NCI-H128 (cell line): ENCODE results near the gene ICA1L.
"Not testable (repeated sequence)": the region's sequence is repeated elsewhere in the genome, so short reads cannot be mapped to it uniquely, and the experiment has no call there.

ENCODE experiments used
- DNase-seq: peaks from one replicate; lab custom pipeline; 2025; ENCODE audit not compliant: unreplicated experiment; lab: John Stamatoyannopoulos, UW

ICA1L gene

DNA sequence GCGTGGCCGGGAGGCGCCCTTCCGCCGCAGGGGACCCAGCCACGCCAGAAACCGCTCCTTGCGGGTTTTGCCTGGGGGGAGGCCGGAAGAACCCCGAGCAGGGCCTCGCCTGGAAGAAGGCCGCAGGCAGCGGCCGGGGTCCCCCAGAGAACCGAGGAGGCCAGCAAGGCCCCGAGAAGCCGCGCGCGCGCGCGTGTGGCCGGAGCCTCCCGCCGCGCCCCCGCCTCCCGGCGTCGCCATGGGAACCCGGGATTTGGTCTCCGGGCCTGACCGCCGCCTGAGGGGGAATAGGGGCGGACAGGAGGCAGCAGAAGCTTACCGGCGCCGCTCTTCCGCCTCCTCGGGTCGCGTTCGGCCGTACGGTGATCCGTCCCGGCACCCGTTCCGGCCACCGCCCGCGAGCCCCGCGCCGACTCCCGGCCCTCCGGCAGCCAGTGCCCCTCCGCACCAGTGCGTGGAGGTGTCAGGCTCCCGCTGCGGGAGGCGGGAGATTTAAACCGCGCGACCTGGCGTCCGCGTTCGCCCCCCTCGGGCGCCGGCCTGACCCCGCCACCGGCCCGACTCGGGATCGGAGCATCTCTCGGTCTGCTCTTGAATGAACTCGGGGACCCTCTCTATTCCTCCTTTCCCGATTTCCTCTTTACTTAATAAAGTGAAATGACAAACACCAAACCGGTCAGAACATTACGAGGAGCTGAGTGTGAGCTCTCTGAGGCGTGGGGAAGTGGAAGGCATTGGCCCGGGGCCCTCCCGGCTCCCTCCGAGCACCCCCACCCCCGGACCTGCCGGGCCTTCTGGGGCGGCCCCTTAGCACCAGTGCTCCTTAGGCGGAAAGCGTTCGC, at the start of gene ICA1L:
ICA1L (minus strand) TSS at position 467 of the 842 bp plus-strand sequence. CDS start 42,757 bp downstream, outside the sequence.
- no peak for DNase-seq

DNA sequence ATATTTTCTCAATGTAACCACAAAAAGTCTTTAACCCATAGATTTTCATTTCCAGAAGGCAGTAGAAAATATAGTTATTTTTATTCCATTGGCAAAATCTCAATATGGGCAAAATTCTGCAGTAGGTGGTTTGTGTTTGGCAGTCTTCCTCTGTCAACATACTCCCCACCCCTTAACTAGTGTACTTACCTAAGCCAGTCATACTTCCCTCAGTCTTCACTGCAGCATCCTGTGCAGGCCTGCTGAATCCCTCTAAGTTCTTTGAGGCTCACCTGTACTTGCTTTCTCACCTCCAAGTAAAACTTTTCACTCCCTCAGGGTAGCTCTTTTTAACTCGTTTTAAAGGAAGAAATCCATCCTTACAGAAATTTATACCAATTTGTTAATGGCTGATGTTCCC, 47.3 kb upstream of the ICA1L start:
- DNase-seq: no peak

DNA sequence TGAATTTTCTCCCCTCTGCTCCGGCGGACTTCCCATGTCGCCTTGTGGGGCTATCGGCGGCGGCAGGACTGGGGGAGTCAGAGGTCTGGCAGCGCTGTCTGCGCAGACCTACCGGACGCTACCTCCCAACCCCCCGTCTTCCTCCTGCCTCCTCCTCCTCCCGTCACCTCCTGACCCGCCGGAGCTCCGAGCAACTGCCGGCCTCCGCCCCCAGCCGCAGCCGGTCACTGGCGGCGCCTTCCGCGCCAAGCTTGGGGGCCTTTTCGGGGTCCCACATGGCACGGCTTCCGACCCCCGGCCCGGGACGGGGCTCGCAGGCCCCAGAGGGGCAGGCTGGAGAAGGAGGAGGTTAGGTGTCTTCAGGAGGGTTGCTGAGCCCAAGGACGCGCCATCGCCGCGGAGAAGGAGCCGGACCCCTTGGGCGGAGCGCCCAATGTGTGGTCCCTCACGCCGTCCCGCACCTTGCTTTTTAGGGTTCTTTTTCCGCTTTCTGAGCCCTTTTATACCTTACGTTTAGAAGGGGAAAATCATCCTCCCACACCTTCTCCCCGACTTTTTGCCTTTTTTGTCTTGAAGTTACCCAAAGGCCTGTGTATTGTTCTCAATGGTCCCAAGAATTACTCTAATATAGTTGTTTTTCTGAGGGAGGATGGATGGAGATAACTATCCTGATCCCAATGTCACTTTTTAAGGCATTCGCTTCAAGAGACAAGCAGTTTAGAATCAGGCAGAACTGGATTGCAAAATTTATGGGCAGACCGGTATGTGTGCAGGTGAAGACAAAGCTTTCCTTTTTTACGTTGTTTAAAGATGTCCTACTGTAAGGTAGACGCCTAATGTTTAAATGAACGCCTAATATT, 41.0 kb upstream of the ICA1L start:
- not testable (repeated sequence) for DNase-seq

DNA sequence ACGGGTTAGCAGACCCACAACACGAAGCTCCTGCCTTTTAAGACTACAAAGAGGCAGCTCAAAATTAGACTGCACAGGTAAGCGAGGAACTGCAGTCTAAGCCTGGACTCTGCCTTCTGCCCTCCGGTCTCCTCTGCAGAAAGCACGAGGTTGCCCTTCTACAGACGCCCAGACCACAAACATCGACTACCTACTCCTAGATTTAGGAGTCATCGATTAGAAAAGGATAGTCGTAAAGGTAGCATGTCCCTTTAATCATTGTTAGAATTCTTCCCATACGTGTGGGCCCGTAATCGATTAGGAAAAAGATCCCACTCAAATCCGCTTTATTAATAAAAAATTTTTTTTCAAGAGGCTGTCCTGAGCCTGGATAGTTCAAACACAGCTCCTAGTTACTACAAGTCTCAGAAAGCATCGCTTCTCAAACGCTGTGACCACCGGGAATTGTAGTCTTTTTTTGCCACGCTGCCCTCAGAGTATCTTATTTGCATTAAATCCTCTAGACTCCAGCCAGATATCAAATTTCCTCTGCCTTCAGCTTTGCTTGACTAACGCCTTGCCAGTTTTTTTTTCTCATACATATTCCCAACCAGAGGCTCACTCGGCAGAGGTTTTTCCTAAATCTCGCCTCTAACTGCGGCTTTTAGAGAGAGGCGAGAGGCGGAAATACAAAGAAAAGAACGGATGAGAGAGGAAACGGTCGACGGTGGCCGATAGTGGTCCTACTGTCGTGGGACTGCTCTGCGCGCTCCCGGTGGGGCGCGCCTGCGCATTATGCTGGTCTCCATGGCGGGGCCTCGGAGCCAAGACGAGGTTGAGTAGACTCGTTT, 40.2 kb upstream of the ICA1L start, which contains the start of the genes CARF and WDR12:
CARF (plus strand) TSS at position 764 of the 830 bp plus-strand sequence. CDS start 29,628 bp downstream, outside the sequence.
WDR12 (minus strand) TSS at position 162 of the 830 bp plus-strand sequence. CDS start 197 bp downstream, outside the sequence.
- DNase-seq: peak; percentile 70

DNA sequence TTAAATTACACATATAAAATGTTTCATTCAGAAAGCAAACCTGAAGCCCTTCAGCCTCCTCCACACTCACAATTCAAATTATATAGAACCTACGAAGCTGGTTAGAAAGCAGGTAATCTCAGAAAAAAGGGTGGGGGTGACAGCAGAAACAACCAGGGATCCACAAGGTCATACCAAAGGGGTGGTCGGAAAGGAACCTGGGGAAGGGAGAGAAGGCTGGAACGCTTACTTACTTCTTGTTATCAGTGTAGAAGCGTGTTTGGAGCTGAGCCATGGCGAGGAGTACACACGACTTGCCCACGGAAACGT, 39.6 kb upstream of the ICA1L start:
- no peak for DNase-seq

DNA sequence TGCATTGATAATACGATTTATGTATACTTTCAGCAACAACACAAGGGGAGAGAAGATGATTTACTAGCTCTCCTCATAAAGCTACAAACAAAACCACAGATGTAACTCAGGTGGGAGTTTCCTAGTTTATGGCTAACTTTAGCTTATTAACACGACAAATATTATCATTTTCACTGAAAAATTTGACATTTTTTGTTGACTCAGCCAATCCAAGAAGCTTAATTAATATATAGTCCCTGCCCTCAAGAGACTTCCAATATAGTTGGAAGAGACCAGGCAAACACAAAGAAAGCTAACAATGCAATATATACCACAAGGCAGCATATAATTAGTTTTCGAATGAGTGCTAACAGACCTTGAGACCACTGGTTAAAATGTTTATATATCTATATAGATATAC, 39.1 kb upstream of the ICA1L start:
- DNase-seq: no peak

DNA sequence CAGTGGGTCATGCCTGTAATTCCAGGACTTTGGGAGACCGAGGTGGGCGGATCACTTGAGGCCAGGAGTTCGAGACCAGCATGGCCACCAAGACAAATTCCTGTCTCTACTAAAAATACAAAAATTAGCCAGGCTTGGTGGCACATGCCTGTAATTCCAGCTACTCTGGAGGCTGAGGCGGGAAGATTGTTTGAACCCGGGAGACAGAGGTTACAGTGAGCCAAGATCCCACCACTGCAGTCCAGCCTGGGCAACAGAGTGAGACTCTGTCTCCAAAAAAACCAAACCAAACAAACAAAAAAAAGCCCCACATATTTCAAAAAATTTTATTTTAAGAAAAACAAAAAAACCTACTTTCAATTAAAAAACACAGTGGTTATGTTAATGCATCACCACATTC, 38.7 kb upstream of the ICA1L start:
- DNase-seq: not testable (repeated sequence)

DNA sequence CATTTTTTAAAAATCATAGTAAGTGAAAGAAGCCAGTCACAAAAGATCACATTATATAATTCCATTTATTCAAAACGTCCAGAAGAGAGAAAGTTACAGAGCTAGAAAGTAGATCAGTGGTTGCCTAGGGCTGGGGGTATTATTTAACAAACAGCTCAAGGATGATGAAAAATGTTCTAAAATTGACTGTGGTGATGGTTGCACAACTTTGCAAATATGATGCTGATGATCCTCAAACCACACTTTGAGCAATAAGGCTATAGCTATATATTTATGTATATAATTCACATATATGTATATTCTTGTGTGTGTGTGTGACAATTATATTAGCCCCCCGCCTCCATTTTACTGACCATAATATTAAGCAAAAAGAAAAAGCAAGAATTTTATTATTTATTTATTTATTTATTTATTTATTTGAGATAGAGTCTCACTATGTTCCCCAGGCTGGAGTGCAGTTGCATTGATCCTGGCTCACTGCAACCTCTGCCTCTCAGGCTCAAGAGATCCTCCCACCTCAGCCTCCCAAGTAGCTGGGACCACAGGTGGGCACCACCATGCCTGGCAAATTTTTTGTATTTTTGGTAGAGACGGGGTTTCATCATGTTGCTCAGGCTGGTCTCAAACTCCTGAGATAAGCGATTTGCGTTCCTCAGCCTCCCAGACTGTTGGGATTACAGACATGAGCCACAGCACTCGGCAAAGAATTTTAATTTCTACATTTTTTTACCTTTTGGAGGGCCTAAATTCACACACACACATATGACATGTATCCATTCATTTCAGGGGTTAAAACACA, 38.0 kb upstream of the ICA1L start:
- no peak for DNase-seq

DNA sequence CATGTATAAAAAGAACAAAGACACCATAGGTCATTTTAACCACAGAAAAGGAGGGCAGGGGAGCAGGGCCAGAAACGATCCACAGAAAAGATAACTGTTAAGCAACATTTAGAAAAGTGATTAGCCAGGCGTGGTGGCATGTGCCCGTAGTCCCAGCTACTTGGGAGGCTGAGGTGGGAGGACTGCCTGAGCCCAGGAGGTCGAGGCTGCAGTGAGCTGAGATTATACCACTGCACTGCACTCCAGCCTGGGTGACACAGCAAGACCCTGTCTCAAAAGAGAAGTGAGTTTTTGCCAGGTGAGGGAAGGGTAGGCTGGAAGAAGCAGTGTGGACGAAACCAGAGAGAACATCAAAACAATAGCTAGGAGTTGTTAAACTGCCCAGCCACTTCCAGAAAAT, 36.6 kb upstream of the ICA1L start:
- DNase-seq: no peak

DNA sequence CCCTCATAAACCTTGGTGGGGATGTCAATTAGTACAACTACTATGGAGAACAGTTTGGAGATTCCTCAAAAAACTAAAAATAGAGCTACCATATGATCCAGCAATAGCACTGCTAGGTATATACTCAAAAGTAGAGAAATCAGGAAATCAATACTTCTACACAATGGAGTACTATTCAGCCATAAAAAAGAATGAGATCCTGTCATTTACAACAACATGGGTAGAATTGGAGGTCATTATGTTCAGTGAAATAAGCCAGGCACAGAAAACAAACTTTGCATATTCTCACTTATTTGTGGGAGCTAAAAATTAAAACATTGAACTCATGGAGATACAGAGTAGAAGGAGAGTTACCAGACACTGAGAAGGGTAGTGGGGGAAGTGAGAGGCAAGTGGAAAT, 33.9 kb upstream of the ICA1L start:
- not testable (repeated sequence) for DNase-seq

DNA sequence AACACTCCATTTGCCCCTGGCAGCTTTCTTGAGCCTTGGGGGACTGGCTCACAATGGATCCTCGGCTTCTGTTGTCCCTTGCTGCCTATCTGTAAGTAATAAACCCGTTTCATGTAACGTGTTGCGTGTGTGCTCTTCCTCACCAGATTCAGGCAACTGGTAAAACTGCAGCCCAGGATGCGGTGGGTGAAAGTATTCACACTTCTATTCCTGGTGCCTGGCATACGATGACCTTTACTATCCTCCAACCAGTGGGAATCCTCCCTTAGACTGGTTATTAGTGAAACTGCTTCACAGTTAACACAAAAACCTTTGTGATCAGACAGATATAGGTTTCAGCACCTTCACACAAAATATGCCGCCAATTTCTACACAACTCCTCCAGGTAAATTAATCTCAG, 13.6 kb upstream of the ICA1L start:
- no peak for DNase-seq

DNA sequence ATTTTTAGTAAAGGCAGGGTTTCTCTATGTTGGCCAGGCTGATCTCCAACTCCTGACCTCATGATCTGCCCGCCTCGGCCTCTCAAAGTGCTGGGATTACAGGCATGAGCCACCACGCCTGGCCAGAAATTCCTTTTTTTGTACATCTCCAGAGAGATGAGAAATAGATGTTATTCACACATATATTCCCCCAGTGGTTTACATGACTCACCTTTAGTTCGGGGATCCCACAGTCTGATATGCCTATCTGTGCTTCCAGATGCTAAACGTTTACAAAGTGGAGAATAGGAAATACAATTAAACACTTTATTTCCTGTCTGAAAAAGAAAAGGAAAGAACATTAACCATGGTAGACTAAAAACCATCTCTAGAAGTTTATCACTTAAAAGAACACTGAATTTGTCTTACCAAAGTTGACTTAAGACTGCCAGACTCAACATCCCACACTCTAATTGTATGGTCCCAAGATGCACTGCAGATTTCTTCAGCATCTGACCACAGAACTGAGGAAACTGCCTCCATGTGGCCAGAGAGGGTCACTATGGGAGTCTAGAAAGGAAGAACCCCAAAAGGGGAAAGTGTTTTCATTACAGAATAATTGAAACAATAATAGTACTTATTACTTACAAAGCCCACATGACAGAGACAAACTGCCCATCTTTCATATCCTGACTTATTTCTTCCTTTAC, 12.6 kb upstream of the ICA1L start:
- DNase-seq: no peak

DNA sequence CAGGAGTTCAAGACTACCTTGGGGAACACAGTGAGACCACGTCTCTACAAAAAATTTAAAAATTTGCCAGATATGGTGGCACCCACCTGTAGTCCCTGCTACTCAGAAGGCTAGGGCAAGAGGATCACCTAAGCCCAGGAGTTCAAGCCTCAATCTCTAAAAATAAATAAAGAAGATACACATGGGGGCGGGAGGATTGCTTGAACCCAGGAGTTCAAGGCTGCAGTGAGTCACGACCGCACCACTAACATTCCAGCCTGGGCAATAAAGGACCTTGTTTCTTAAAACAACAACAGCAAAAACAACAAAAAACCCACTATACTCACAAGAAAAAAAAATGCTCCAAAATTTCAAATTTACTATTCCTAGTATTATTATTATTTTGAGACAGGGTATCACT, 10.0 kb upstream of the ICA1L start:
- no peak for DNase-seq

DNA sequence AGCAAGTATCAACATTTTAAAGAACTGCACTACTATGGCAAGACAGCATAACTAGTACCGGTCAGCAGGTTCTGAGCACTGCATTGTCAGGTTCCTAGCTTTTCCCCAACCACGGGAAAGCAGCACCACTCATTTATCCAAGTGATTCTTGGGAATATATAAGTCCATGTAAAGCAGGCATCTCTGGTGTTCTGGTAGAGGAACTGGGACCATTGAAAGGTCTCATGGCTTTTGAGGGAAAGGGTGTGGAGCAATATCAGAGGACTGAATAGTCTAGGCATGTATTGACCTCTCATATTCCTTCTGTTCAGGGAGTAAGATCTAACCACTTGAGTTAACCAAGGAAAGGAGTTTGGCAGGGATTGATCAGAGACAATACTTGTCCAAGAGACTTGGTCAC, 6.1 kb upstream of the ICA1L start:
- no peak for DNase-seq

DNA sequence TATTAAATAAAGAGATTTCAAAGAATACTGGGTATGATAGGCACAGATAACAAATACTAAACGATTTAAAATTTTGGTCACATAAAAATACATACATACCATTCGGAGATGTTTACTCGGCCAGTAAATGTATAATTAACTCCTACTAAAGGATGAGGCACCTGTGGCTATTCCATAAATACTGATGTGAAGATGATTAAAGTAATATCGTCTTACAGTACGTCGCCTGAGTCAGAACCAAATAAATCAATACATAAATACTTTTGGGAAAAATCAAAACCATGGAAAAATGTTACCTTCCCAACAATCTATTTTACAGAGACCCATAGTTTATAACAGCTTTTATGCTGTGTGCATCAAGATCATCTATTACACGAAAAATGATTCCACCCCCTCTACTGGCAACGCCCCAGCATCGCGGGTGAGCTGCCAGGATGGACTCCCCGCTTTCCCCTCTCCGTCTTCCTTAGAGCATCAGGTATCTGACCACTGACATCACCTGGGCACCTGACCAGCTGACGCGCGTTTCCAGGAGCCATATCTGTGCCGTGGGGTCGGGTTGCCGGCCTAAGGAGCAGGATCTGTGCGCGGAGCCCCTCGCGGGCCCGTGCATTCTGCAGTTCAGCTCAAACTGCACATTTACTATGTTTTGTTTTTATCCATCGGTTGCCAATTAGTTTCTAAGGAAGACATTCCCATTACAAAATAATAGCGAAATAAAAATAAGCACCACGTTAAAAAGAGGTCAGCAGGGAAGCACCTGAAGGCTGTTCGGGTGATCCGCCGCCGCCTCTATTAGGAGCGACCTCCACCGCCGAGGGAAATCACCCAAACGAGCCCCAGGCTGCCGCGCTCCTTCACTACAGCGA, 901 bp downstream of the ICA1L start:
- DNase-seq: peak; percentile 44

DNA sequence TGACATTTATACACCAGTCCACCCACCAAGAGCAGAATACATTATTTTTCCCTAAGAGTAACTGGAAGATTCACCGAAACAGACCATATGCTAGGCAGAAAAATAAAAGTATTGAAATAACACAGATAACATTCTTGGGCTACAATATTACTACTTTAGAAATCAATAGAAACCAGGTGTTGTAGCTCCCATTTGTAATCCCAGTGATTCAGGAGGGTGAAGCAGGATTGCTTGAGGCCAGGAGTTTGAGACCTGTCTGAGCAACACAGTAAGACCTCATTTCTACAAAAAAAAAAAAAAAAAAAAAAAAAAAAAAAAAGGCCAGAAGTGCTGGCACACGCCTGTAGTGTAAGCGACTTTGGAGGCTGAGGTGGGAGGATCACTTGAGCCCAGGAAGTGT, 9.6 kb downstream of the ICA1L start:
- no peak for DNase-seq

DNA sequence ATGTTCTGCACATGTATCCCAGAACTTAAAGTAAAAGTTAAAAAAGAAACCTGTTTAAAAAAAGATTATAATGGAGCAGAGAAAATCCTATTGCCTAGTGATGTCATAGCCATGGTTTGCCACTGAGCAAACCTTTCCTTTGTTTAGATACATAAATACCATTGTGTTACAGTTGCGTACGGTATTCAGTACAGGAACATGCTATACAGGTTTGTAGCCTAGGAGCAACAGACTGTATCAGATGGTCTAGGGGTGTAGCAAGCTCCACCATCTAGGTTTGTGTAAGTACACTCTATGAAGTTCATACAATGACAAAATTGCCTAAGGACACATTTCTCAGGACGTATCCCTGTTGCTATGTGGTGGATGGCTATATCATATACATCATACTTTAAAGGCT, 13.0 kb downstream of the ICA1L start:
- DNase-seq: no peak

DNA sequence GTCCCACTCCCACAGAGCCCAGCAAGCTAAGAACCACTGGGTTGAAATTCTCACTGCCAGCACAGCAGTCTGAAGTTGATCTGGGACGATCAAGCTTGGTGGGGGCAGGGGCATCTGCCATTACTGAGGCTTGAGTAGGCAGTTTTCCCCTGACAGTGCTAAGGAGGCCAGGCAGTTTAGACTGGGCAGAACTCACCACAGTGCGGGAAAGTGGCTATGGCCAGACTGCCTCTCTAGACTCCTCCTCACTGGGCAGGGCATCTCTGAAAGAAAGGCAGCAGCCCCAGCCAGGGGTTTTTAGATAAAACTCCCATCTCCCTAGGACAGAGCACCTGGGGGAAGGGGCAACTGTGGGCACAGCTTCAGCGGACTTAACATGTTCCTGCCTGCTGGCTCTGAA, 22.2 kb downstream of the ICA1L start:
- not testable (repeated sequence) for DNase-seq

DNA sequence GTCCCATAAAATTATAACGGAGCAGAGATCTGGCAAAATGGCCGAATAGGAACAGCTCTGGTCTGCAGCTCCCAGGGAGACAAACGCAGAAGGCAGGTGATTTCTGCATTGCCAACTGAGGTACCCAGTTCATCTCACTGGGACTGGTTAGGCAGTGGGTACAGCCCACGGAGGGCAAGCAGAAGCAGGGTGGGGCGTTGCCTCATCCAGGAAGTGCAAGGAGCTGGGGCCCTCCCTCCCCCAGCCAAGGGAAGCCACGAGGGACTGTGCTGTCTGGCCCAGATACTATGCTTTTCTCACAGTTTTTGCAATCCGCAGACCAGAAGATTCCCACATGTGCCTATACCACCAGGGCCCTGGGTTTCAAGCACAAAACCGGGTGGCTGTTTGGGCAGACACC, 22.8 kb downstream of the ICA1L start:
- no peak for DNase-seq
